Measurements from ENCODE around the gene GTF2B.
"Not testable (repeated sequence)": the region's sequence is repeated elsewhere in the genome, so short reads cannot be mapped to it uniquely, and the experiment has no call there.

Gene GTF2B

GRCh38 chr1:88916883-88917282 lies 25.5 kb upstream of the GTF2B start:
- H3K27ac ChIP-seq (ENCODE audit: low read length): no peak overlapping the region
- peaks cover 4 to 5% of the 10 kb centered on the region in 2 donors for H3K9me3 ChIP-seq (ENCODE audit: control insufficient read depth in 2 of 2, low read length in 2 of 2)
- H3K36me3 ChIP-seq (ENCODE audit: control insufficient read depth in 2 of 2, insufficient read depth in 2 of 2, low read length in 2 of 2): peaks cover 3 to 6% of the 10 kb centered on the region in 2 donors
- H3K27me3 ChIP-seq (ENCODE audit: control insufficient read depth in 1 of 2, insufficient read depth in 2 of 2, low read length in 2 of 2): no peaks in the 10 kb centered on the region
- no peaks in the 10 kb centered on the region for H3K4me1 ChIP-seq (ENCODE audit: control insufficient read depth, insufficient read depth, low read length)
- no peak overlapping the region for H3K9ac ChIP-seq (ENCODE audit: low read length in 2 of 2)
- H3K4me3 ChIP-seq (ENCODE audit: low read length in 2 of 2): no peak overlapping the region

GRCh38 chr1:88911800-88912199 lies 20.4 kb upstream of the GTF2B start:
- H3K9me3 ChIP-seq (ENCODE audit: control insufficient read depth in 2 of 2, low read length in 2 of 2); H3K36me3 ChIP-seq (ENCODE audit: control insufficient read depth in 2 of 2, insufficient read depth in 2 of 2, low read length in 2 of 2); H3K9ac ChIP-seq (ENCODE audit: low read length in 2 of 2); H3K4me3 ChIP-seq (ENCODE audit: low read length in 2 of 2); H3K27ac ChIP-seq (ENCODE audit: low read length); H3K27me3 ChIP-seq (ENCODE audit: control insufficient read depth in 1 of 2, insufficient read depth in 2 of 2, low read length in 2 of 2); H3K4me1 ChIP-seq (ENCODE audit: control insufficient read depth, insufficient read depth, low read length): not testable (repeated sequence)

GRCh38 chr1:88911161-88911560 lies 19.8 kb upstream of the GTF2B start:
- no peaks in the 10 kb centered on the region for H3K27me3 ChIP-seq (ENCODE audit: control insufficient read depth in 1 of 2, insufficient read depth in 2 of 2, low read length in 2 of 2)
- H3K9me3 ChIP-seq (ENCODE audit: control insufficient read depth in 2 of 2, low read length in 2 of 2): no peaks in the 10 kb centered on the region
- H3K9ac ChIP-seq (ENCODE audit: low read length in 2 of 2): no peak overlapping the region
- no peaks in the 10 kb centered on the region for H3K36me3 ChIP-seq (ENCODE audit: control insufficient read depth in 2 of 2, insufficient read depth in 2 of 2, low read length in 2 of 2)
- H3K27ac ChIP-seq (ENCODE audit: low read length): no peak overlapping the region
- no peak overlapping the region for H3K4me3 ChIP-seq (ENCODE audit: low read length in 2 of 2)
- H3K4me1 ChIP-seq (ENCODE audit: control insufficient read depth, insufficient read depth, low read length): no peaks in the 10 kb centered on the region

- Histone ChIP-seq H3K27ac (ENCODE audit: low read length) (no peak overlapping the region), H3K4me1 (ENCODE audit: control insufficient read depth, insufficient read depth, low read length) (no peaks in the 10 kb centered on the region), H3K9ac (ENCODE audit: low read length in 2 of 2) (no peak overlapping the region), H3K4me3 (ENCODE audit: low read length in 2 of 2) (no peak overlapping the region), H3K27me3 (ENCODE audit: control insufficient read depth in 1 of 2, insufficient read depth in 2 of 2, low read length in 2 of 2) (no peaks in the 10 kb centered on the region), H3K36me3 (ENCODE audit: control insufficient read depth in 2 of 2, insufficient read depth in 2 of 2, low read length in 2 of 2) (no peaks in the 10 kb centered on the region), H3K9me3 (ENCODE audit: control insufficient read depth in 2 of 2, low read length in 2 of 2) (no peaks in the 10 kb centered on the region)
These were observed 19.0 kb upstream of the GTF2B start for GRCh38 chr1:88910401-88910800.

GRCh38 chr1:88900883-88901282 lies 9.5 kb upstream of the GTF2B start:
- Histone ChIP-seq H3K27ac (ENCODE audit: low read length) (no peak overlapping the region), H3K4me3 (ENCODE audit: low read length in 2 of 2) (no peak overlapping the region), H3K9ac (ENCODE audit: low read length in 2 of 2) (no peak overlapping the region), H3K27me3 (ENCODE audit: control insufficient read depth in 1 of 2, insufficient read depth in 2 of 2, low read length in 2 of 2) (no peaks in the 10 kb centered on the region), H3K36me3 (ENCODE audit: control insufficient read depth in 2 of 2, insufficient read depth in 2 of 2, low read length in 2 of 2) (no peaks in the 10 kb centered on the region), H3K9me3 (ENCODE audit: control insufficient read depth in 2 of 2, low read length in 2 of 2) (no peaks in the 10 kb centered on the region), H3K4me1 (ENCODE audit: control insufficient read depth, insufficient read depth, low read length) (no peaks in the 10 kb centered on the region)

GRCh38 chr1:88897070-88897730 lies 5.8 kb upstream of the GTF2B start:
- Histone ChIP-seq H3K27me3 (ENCODE audit: control insufficient read depth in 1 of 2, insufficient read depth in 2 of 2, low read length in 2 of 2) (no peaks in the 10 kb centered on the region), H3K4me1 (ENCODE audit: control insufficient read depth, insufficient read depth, low read length) (no peaks in the 10 kb centered on the region), H3K9ac (ENCODE audit: low read length in 2 of 2) (no peak overlapping the region), H3K27ac (ENCODE audit: low read length) (no peak overlapping the region), H3K36me3 (ENCODE audit: control insufficient read depth in 2 of 2, insufficient read depth in 2 of 2, low read length in 2 of 2) (no peaks in the 10 kb centered on the region), H3K9me3 (ENCODE audit: control insufficient read depth in 2 of 2, low read length in 2 of 2) (no peaks in the 10 kb centered on the region), H3K4me3 (ENCODE audit: low read length in 2 of 2) (no peak overlapping the region)

- Histone ChIP-seq H3K9ac (ENCODE audit: low read length in 2 of 2) (no peak overlapping the region), H3K27ac (ENCODE audit: low read length) (no peak overlapping the region), H3K27me3 (ENCODE audit: control insufficient read depth in 1 of 2, insufficient read depth in 2 of 2, low read length in 2 of 2) (no peaks in the 10 kb centered on the region), H3K9me3 (ENCODE audit: control insufficient read depth in 2 of 2, low read length in 2 of 2) (no peaks in the 10 kb centered on the region), H3K36me3 (ENCODE audit: control insufficient read depth in 2 of 2, insufficient read depth in 2 of 2, low read length in 2 of 2) (no peaks in the 10 kb centered on the region), H3K4me1 (ENCODE audit: control insufficient read depth, insufficient read depth, low read length) (peaks cover 4% of the 10 kb centered on the region), H3K4me3 (ENCODE audit: low read length in 2 of 2) (peak overlapping the region; percentile 96 to 97)
These were observed 1.1 kb upstream of the GTF2B start for GRCh38 chr1:88892357-88892877.

GRCh38 chr1:88891951-88892340 lies 579 bp upstream of the GTF2B start:
- Histone ChIP-seq H3K9ac (ENCODE audit: low read length in 2 of 2) (peak overlapping the region; percentile 95 to 97), H3K36me3 (ENCODE audit: control insufficient read depth in 2 of 2, insufficient read depth in 2 of 2, low read length in 2 of 2) (no peaks in the 10 kb centered on the region), H3K4me3 (ENCODE audit: low read length in 2 of 2) (peak overlapping the region; percentile 96 to 97), H3K9me3 (ENCODE audit: control insufficient read depth in 2 of 2, low read length in 2 of 2) (no peaks in the 10 kb centered on the region), H3K27ac (ENCODE audit: low read length) (peak overlapping the region; percentile 92), H3K27me3 (ENCODE audit: control insufficient read depth in 1 of 2, insufficient read depth in 2 of 2, low read length in 2 of 2) (no peaks in the 10 kb centered on the region), H3K4me1 (ENCODE audit: control insufficient read depth, insufficient read depth, low read length) (peaks cover 4% of the 10 kb centered on the region)

- Histone ChIP-seq H3K9me3 (ENCODE audit: control insufficient read depth in 2 of 2, low read length in 2 of 2) (no peaks in the 10 kb centered on the region), H3K27ac (ENCODE audit: low read length) (peak overlapping the region; percentile 92), H3K4me3 (ENCODE audit: low read length in 2 of 2) (peak overlapping the region; percentile 96 to 97), H3K9ac (ENCODE audit: low read length in 2 of 2) (peak overlapping the region; percentile 95 to 97), H3K27me3 (ENCODE audit: control insufficient read depth in 1 of 2, insufficient read depth in 2 of 2, low read length in 2 of 2) (no peaks in the 10 kb centered on the region), H3K36me3 (ENCODE audit: control insufficient read depth in 2 of 2, insufficient read depth in 2 of 2, low read length in 2 of 2) (peaks cover 2 to 3% of the 10 kb centered on the region in 2 donors), H3K4me1 (ENCODE audit: control insufficient read depth, insufficient read depth, low read length) (peaks cover 4% of the 10 kb centered on the region)
These were observed 513 bp downstream of the GTF2B start for GRCh38 chr1:88890791-88891317.

- Histone ChIP-seq H3K27ac (ENCODE audit: low read length) (no peak overlapping the region), H3K4me1 (ENCODE audit: control insufficient read depth, insufficient read depth, low read length) (peaks cover 4% of the 10 kb centered on the region), H3K27me3 (ENCODE audit: control insufficient read depth in 1 of 2, insufficient read depth in 2 of 2, low read length in 2 of 2) (no peaks in the 10 kb centered on the region), H3K9me3 (ENCODE audit: control insufficient read depth in 2 of 2, low read length in 2 of 2) (no peaks in the 10 kb centered on the region), H3K4me3 (ENCODE audit: low read length in 2 of 2) (peak overlapping the region; percentile 96 to 97), H3K36me3 (ENCODE audit: control insufficient read depth in 2 of 2, insufficient read depth in 2 of 2, low read length in 2 of 2) (peaks cover 4 to 5% of the 10 kb centered on the region in 2 donors), H3K9ac (ENCODE audit: low read length in 2 of 2) (peak overlapping the region in 1 of 2 donors; percentile 97)
These were observed 1.2 kb downstream of the GTF2B start for GRCh38 chr1:88890131-88890530.

GRCh38 chr1:88888750-88889149 lies 2.6 kb downstream of the GTF2B start:
- peaks cover 6 to 15% of the 10 kb centered on the region in 2 donors for H3K36me3 ChIP-seq (ENCODE audit: control insufficient read depth in 2 of 2, insufficient read depth in 2 of 2, low read length in 2 of 2)
- H3K9me3 ChIP-seq (ENCODE audit: control insufficient read depth in 2 of 2, low read length in 2 of 2): no peaks in the 10 kb centered on the region
- peaks cover 4% of the 10 kb centered on the region for H3K4me1 ChIP-seq (ENCODE audit: control insufficient read depth, insufficient read depth, low read length)

More at GRCh38 chr1:88888750-88889149, 2.6 kb downstream of the GTF2B start:
- H3K27ac ChIP-seq (ENCODE audit: low read length): no peak overlapping the region
- H3K27me3 ChIP-seq (ENCODE audit: control insufficient read depth in 1 of 2, insufficient read depth in 2 of 2, low read length in 2 of 2): no peaks in the 10 kb centered on the region
- no peak overlapping the region for H3K4me3 ChIP-seq (ENCODE audit: low read length in 2 of 2)
- H3K9ac ChIP-seq (ENCODE audit: low read length in 2 of 2): no peak overlapping the region
